Measurements from ENCODE around the gene CCT6B. TPM values are rescaled to one million over a fixed set of nuclear protein-coding genes. Genes with fewer than 3 reads are reported as not detected.

Gene CCT6B
- total and polyA plus RNA-seq, 2 of the 13 experiments (the other 11 are each of a cell fraction or from before 2014, with no cell fraction given) = 0.41 to 1.4 TPM

GRCh38 chr17:34980681-34981537 is 19.6 kb upstream of the CCT6B start (continued):
- TF ChIP-seq KAT2B (IDR thresholded peaks at IDR 0.05; ENCODE audit: borderline replicate concordance, low read depth, low read length) (no peak), ZNF709 (CRISPR knock-in tag; IDR thresholded peaks at IDR 0.05) (no peak), ZNF576 (CRISPR knock-in tag; IDR thresholded peaks at IDR 0.05) (no peak), SIN3B (IDR thresholded peaks at IDR 0.05; ENCODE audit: low read length) (no peak), PRPF4 (IDR thresholded peaks at IDR 0.05; ENCODE audit: low read depth, low read length, poor library complexity, severe bottlenecking) (no peak), RBM39 (IDR thresholded peaks at IDR 0.05; ENCODE audit: low read depth, low read length, poor library complexity, severe bottlenecking) (peak; percentile 61), ZNF33B (CRISPR knock-in tag; IDR thresholded peaks at IDR 0.05) (no peak), ZBTB39 (CRISPR knock-in tag; IDR thresholded peaks at IDR 0.05) (no peak), MYC (CRISPR knock-in tag; IDR thresholded peaks at IDR 0.05; ENCODE audit: borderline replicate concordance) (peak; percentile 77), NAIF1 (CRISPR knock-in tag; IDR thresholded peaks at IDR 0.05; ENCODE audit: borderline replicate concordance) (no peak), MBD4 (IDR thresholded peaks at IDR 0.05; ENCODE audit: borderline replicate concordance, low read length) (no peak), ZNF326 (CRISPR knock-in tag; IDR thresholded peaks at IDR 0.05; ENCODE audit: borderline replicate concordance) (no peak), NPAS2 (CRISPR knock-in tag; IDR thresholded peaks at IDR 0.05; ENCODE audit: borderline replicate concordance) (no peak), GPN1 (CRISPR knock-in tag; IDR thresholded peaks at IDR 0.05; ENCODE audit: borderline replicate concordance) (no peak), ZNF703 (CRISPR knock-in tag; IDR thresholded peaks at IDR 0.05; ENCODE audit: borderline replicate concordance) (0 out of 2 replicates have a peak, but pooled peaks have one; percentile 40), GATA4 (IDR thresholded peaks at IDR 0.05; ENCODE audit: borderline replicate concordance, low read depth) (no peak), FOXK1 (CRISPR knock-in tag; IDR thresholded peaks at IDR 0.05; ENCODE audit: borderline replicate concordance, low read depth) (no peak), ZNF30 (CRISPR knock-in tag; IDR thresholded peaks at IDR 0.05) (no peak), AKAP8 (CRISPR knock-in tag; IDR thresholded peaks at IDR 0.05) (no peak), MTA3 (CRISPR knock-in tag; IDR thresholded peaks at IDR 0.05) (no peak), RBM22 (optimal IDR thresholded peaks at IDR 0.05; ENCODE audit: low read length) (no peak), ZNF33A (CRISPR knock-in tag; IDR thresholded peaks at IDR 0.05; ENCODE audit: borderline replicate concordance) (no peak), PRMT3 (CRISPR knock-in tag; IDR thresholded peaks at IDR 0.05; ENCODE audit: borderline replicate concordance, low read depth) (no peak)
- TF ChIP-seq, protein P1, sequence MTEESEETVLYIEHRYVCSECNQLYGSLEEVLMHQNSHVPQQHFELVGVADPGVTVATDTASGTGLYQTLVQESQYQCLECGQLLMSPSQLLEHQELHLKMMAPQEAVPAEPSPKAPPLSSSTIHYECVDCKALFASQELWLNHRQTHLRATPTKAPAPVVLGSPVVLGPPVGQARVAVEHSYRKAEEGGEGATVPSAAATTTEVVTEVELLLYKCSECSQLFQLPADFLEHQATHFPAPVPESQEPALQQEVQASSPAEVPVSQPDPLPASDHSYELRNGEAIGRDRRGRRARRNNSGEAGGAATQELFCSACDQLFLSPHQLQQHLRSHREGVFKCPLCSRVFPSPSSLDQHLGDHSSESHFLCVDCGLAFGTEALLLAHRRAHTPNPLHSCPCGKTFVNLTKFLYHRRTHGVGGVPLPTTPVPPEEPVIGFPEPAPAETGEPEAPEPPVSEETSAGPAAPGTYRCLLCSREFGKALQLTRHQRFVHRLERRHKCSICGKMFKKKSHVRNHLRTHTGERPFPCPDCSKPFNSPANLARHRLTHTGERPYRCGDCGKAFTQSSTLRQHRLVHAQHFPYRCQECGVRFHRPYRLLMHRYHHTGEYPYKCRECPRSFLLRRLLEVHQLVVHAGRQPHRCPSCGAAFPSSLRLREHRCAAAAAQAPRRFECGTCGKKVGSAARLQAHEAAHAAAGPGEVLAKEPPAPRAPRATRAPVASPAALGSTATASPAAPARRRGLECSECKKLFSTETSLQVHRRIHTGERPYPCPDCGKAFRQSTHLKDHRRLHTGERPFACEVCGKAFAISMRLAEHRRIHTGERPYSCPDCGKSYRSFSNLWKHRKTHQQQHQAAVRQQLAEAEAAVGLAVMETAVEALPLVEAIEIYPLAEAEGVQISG (CRISPR knock-in tag; IDR thresholded peaks at IDR 0.05) = peak; percentile 27
- TF ChIP-seq, protein P2, sequence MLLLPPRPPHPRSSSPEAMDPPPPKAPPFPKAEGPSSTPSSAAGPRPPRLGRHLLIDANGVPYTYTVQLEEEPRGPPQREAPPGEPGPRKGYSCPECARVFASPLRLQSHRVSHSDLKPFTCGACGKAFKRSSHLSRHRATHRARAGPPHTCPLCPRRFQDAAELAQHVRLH (CRISPR knock-in tag; IDR thresholded peaks at IDR 0.05; ENCODE audit: borderline replicate concordance, low read depth) = no peak
